ENCODE measurements around the gene CNTN2.
A peak's percentile ranks its signal among the peaks of the same experiment; 100 is the strongest.

The CNTN2 gene

GRCh38 chr1:205121660-205122488, 78.9 kb downstream of the CNTN2 start, which contains the start of gene RBBP5:
RBBP5 (minus strand) TSS chr1:205121978; CDS start chr1:205121873, 105 bp downstream.
- peak; percentile 97 for DNase-seq (ENCODE audit: low read depth, low spot score)

DNA sequence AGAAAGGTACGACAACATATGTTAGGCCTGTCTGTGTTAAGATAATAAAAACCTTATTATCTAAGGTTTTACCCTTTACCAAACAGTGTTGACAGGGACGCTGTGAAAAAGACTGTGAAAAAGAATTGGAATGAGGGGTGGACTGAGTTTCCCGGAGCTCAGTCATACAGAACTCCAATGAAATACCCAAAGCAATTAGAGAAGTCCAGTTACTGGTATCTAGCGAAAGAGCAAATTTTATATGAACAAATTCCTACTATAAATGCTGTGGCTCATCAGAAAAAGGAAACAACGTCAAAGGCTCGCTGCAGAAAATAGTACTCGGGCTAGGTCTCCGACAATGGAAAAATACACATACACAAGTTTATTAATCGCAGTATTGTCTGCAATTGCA, 79.5 kb downstream of the CNTN2 start:
- DNase-seq (ENCODE audit: low read depth, low spot score), result no peak

- DNase-seq (ENCODE audit: low read depth, low spot score), result no peak
Measured at GRCh38 chr1:205124726-205125125, 81.7 kb downstream of the CNTN2 start.

DNA sequence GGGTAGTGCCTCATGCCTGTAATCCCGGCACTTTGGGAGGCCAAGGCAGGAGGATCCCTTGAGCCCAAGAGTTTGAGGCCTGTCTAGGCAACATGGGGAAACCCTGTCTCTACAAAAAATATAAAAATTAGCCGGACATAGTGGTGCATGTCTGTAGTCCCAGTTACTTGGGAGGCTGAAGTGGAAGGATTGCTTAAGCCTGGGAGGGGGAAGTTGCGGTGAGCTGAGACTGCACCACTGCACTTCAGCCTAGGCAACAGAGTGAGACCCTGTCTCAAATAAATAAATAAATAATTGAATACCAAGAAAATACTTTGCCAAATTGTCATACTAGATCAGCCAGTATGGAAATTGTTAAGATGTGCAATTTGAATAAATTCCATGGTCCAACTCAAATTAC, 84.6 kb downstream of the CNTN2 start:
- no peak for DNase-seq (ENCODE audit: low read depth, low spot score)
